Spleen (tissue), 7 donors: ENCODE data around the gene SHC1.

ENCODE experiments used
- POLR2A ChIP-seq, 3 donors: fragments of 450-650 bp; IDR thresholded peaks; one replicate each; pipeline ENCODE4 v1.5.1; 2017; ENCODE audit warnings: antibody characterized with exemption in 3 of 3, mild to moderate bottlenecking in 1 of 3
- TF ChIP-seq, protein P1 (sequence below), 11 experiments: fragments of 200-600 bp in 7 of 11; fragments of 450-650 bp in 4 of 11; sonication (generic) in 4 of 11; IDR thresholded peaks in 8 of 11; conservative IDR thresholded peaks in 3 of 11; 1 replicate in 7 of 11; 2 replicates in 4 of 11; pipeline versions ENCODE4 v1.4.0 to v1.8.0; 2016 to 2021; ENCODE audit warnings: antibody characterized with exemption in 11 of 11, inconsistent platforms in 4 of 11, mild to moderate bottlenecking in 1 of 11
- donor health status: DM: no; HTN: no; CAD: no; lungs with moderate emphysema.
- donor health status: DM: no; HTN: no; CAD: no.
- donor health status: DM: no; HTN: no; CAD: no.

DNA sequence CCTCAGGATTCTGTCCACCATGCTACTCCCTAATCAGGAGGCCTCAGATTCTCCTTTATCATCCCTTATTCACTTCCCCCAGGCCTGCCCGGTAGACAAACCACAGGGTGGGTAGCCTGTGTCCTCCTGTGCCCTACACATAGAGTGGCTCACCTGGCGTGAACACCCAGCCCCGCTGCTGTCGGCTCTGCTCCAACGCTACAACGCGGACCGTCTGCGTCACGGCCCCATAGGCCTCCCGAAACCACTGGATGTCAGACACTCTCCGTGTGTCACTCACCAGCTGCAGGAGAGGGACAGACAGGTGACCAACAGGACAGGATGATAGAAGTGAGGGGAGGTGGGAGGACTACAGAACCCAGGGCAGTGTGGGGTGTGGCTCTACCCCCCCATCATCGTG lies 44.3 kb downstream of the SHC1 start:
- TF ChIP-seq, protein P1, sequence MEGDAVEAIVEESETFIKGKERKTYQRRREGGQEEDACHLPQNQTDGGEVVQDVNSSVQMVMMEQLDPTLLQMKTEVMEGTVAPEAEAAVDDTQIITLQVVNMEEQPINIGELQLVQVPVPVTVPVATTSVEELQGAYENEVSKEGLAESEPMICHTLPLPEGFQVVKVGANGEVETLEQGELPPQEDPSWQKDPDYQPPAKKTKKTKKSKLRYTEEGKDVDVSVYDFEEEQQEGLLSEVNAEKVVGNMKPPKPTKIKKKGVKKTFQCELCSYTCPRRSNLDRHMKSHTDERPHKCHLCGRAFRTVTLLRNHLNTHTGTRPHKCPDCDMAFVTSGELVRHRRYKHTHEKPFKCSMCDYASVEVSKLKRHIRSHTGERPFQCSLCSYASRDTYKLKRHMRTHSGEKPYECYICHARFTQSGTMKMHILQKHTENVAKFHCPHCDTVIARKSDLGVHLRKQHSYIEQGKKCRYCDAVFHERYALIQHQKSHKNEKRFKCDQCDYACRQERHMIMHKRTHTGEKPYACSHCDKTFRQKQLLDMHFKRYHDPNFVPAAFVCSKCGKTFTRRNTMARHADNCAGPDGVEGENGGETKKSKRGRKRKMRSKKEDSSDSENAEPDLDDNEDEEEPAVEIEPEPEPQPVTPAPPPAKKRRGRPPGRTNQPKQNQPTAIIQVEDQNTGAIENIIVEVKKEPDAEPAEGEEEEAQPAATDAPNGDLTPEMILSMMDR (IDR thresholded peaks at IDR 0.05 in 8 of 11, conservative IDR thresholded peaks at IDR 0.05 in 3 of 11) = no peak
- TF ChIP-seq POLR2A (IDR thresholded peaks at IDR 0.05) = no peak
